ENCODE measurements around the gene SERPINA5. TPM values are rescaled to one million over a fixed set of nuclear protein-coding genes. Genes with fewer than 3 reads are reported as not detected.

The SERPINA5 gene
- polyA plus RNA-seq, 2 of the 4 experiments (the other 2 are of a cell fraction) = 0.74 to 0.78 TPM

DNA sequence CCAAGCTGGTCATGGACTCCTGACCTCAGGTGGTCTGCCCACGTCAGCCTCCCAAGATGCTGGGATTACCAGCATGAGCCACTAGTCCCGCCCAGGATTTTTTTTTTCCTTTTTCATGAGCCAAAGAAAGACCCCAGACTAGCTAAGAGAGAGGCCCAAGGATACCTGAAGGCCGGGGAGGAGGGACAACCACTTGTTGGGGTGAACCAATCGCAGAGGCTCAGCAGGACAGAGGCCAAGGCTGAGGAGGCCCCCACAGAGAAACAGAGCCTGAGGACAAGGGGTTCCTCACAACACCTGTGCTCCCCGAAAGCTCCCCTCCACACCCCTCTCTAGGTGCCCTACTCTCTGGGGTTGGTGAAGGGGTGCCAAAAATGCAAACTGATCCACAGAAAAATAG, 30.0 kb downstream of the SERPINA5 start:
- DNase-seq (ENCODE audit: low read depth in 1 of 2, low spot score in 1 of 2) (no peak), FAIRE-seq (no peak), ATAC-seq (no peak)
- Histone ChIP-seq H3K4me2 (peak overlapping the region; percentile 58), H3K9me3 (peaks cover 2% of the 10 kb centered on the region), H3K4me1 (peaks cover 42% of the 10 kb centered on the region), H3K27ac (peak overlapping the region; percentile 89 to 94), H3K4me3 (no peak overlapping the region)
- TF ChIP-seq NFE2L2 (conservative IDR thresholded peaks at IDR 0.05; ENCODE audit: low read length) = no peak
- ChIA-PET POLR2A (interaction anchor here (0.7 to 1.6 kb wide), 4 partner anchors 9 to 13 kb away, joined by 3 to 14 read pairs (median 7); no protein-coding TSS in a partner anchor), CTCF (interaction anchor here (0.7 to 2.9 kb wide), 8 partner anchors 9 to 125 kb away, joined by 3 to 23 read pairs (median 4); no protein-coding TSS in a partner anchor)
- WGBS (ENCODE audit: missing lambda C conversion rate) = 84% methylated on average over 5 of the region's 5 CpGs

DNA sequence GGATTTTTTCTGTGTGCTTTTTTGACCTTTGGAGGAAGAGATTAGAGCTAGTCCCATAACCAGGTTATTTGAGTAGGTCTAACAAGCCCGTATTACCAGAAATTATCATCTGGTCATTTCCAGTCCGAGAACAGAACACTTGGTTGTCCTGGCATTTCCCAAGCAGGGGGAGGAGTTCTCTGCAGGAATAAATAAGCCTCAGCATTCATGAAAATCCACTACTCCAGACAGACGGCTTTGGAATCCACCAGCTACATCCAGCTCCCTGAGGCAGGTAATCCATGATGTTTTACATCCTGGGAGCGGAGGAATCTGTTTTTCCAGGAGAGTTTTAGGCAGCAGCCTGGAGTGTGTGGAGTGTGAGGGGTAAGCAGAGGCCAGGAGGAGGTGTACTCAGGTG, 30.9 kb downstream of the SERPINA5 start, which contains the start of gene SERPINA3:
SERPINA3 (plus strand) TSS at position 218 of the 400 bp plus-strand sequence. CDS start 2,051 bp downstream, outside the sequence.
- CTCF ChIA-PET = interaction anchor here (0.6 to 1.4 kb wide), 6 partner anchors 13 to 125 kb away, joined by 3 to 4 read pairs (median 3); no protein-coding TSS in a partner anchor
- 87% methylated on average over 4 of the region's 4 CpGs for WGBS (ENCODE audit: missing lambda C conversion rate)
- FAIRE-seq = no peak
- ATAC-seq = peak in 1 of 2 experiments; percentile 10; a peak in 2 of 6 replicates
- H3K9me3 ChIP-seq = peaks cover 12% of the 10 kb centered on the region
- DNase-seq (ENCODE audit: low read depth in 1 of 2, low spot score in 1 of 2) = no peak
- H3K4me2 ChIP-seq = peak within 1 kb of the TSS; percentile 7; the same call in 2 of the 3 replicates
- POLR2A ChIA-PET = interaction anchor here (0.7 kb wide), 1 partner anchor 13 kb away, joined by 3 read pairs; no protein-coding TSS in a partner anchor
- H3K27ac ChIP-seq = peak within 1 kb of the TSS; percentile 89 to 94
- peaks cover 37% of the 10 kb centered on the region for H3K4me1 ChIP-seq
- no peak within 1 kb of the TSS for H3K4me3 ChIP-seq
- TF ChIP-seq CBX2 (IDR thresholded peaks at IDR 0.05; ENCODE audit: borderline replicate concordance, low read depth) (no peak), E2F6 (IDR thresholded peaks at IDR 0.05; ENCODE audit: borderline replicate concordance, low read depth) (no peak), MAFK (IDR thresholded peaks at IDR 0.05; ENCODE audit: partially characterized antibody) (no peak), CHD4 (IDR thresholded peaks at IDR 0.05; ENCODE audit: borderline replicate concordance) (no peak), CTCF (IDR thresholded peaks at IDR 0.05) (no peak), ZC3H11A (IDR thresholded peaks at IDR 0.05) (no peak), ZFP36 (IDR thresholded peaks at IDR 0.05; ENCODE audit: borderline replicate concordance, partially characterized antibody) (no peak), CHD2 (IDR thresholded peaks at IDR 0.05; ENCODE audit: low read length, partially characterized antibody) (no peak), RNF2 (IDR thresholded peaks at IDR 0.05; ENCODE audit: borderline replicate concordance, low read depth) (no peak), SMC3 (IDR thresholded peaks at IDR 0.05) (no peak), HOXA7 (CRISPR knock-in tag; IDR thresholded peaks at IDR 0.05) (no peak), SREBF2 (IDR thresholded peaks at IDR 0.05) (no peak), NPAS2 (CRISPR knock-in tag; IDR thresholded peaks at IDR 0.05; ENCODE audit: borderline replicate concordance) (no peak)
- TF ChIP-seq, protein P1, sequence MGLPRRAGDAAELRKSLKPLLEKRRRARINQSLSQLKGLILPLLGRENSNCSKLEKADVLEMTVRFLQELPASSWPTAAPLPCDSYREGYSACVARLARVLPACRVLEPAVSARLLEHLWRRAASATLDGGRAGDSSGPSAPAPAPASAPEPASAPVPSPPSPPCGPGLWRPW (IDR thresholded peaks at IDR 0.05) = no peak
- TF ChIP-seq, protein P2, sequence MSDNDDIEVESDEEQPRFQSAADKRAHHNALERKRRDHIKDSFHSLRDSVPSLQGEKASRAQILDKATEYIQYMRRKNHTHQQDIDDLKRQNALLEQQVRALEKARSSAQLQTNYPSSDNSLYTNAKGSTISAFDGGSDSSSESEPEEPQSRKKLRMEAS (IDR thresholded peaks at IDR 0.05) = no peak
- TF ChIP-seq, protein P3, sequence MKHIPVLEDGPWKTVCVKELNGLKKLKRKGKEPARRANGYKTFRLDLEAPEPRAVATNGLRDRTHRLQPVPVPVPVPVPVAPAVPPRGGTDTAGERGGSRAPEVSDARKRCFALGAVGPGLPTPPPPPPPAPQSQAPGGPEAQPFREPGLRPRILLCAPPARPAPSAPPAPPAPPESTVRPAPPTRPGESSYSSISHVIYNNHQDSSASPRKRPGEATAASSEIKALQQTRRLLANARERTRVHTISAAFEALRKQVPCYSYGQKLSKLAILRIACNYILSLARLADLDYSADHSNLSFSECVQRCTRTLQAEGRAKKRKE (CRISPR knock-in tag; IDR thresholded peaks at IDR 0.05; ENCODE audit: low read depth) = no peak

Data from A549 (cell line).